GM12878 (cell line): ENCODE data around the gene MEIOSIN. TPM values are rescaled to one million over a fixed set of nuclear protein-coding genes. Genes with fewer than 3 reads are reported as not detected.
A peak's percentile ranks its signal among the peaks of the same experiment; 100 is the strongest.

Experiments used
- ATAC-seq: fragments of 200-7000 bp; cut with Tn5 transposase; 3 replicates; pipeline ENCODE4 v1.9.1; 2020; ENCODE audit warnings: mild to moderate bottlenecking, moderate library complexity
- BruUV-seq: library from RNA; stranded (reverse); fragments of 400-500 nt; replicated peaks from 2 replicates; lab custom pipeline; 2021; lab: Mats Ljungman, UMichigan
- CTCF ChIA-PET: fragments of 300-600 bp; sonication (Branson Sonifier 250); formaldehyde crosslinking; extraction: SDS; loops from one replicate; lab custom pipeline; 2021; ENCODE audit warnings: inconsistent platforms; lab: Yijun Ruan, JAX
- POLR2A ChIA-PET: fragments of 350-600 bp; formaldehyde crosslinking; extraction: SDS; loops from one replicate; lab custom pipeline; 2021; ENCODE audit warnings: inconsistent platforms; lab: Charles Lee
- RAD21 ChIA-PET: fragments of 300-600 bp; sonication (Branson Sonifier 250); formaldehyde crosslinking; loops from one replicate; lab custom pipeline; 2023; ENCODE audit warnings: antibody characterized with exemption; ENCODE audit not compliant: unreplicated experiment; lab: Charles Lee
- SMC1A ChIA-PET: fragments of 300-600 bp; sonication (Branson Sonifier 250); formaldehyde crosslinking; loops from one replicate; lab custom pipeline; 2023; ENCODE audit not compliant: unreplicated experiment, uncharacterized antibody; lab: Charles Lee
- DNase-seq: peaks from one replicate; pipeline ENCODE4 v3.0.0-alpha.2; 2011; ENCODE audit warnings: low read depth, low spot score
- FAIRE-seq: peaks from 3 replicates; lab custom pipeline; 2011; peaks lifted over from hg19 to GRCh38; lab: Jason Lieb, UNC
- H2AFZ ChIP-seq: 2 replicates; pipeline ENCODE4 v1.6.0; 2011; ENCODE audit warnings: low read depth, low read length, control low read depth; ENCODE audit not compliant: control insufficient read depth
- H3K27ac ChIP-seq: 2 replicates; pipeline ENCODE4 v1.5.1; 2011; ENCODE audit warnings: control low read depth; ENCODE audit not compliant: control insufficient read depth, insufficient read depth
- H3K27me3 ChIP-seq, 2 experiments: replicated peaks in 1 of 2; 2 replicates each; pipeline versions ENCODE4 v1.6.0 to v1.6.1; 2011; ENCODE audit warnings: low read length in 1 of 2; ENCODE audit not compliant: control insufficient read depth in 2 of 2, insufficient read depth in 2 of 2
- H3K36me3 ChIP-seq, 2 experiments: 2 replicates each; pipeline ENCODE4 v1.5.1; 2011; ENCODE audit warnings: low read length in 1 of 2; ENCODE audit not compliant: control insufficient read depth in 2 of 2, insufficient read depth in 2 of 2
- H3K4me1 ChIP-seq: 2 replicates; pipeline ENCODE4 v1.6.1; 2011; ENCODE audit warnings: mild to moderate bottlenecking, low read length, moderate library complexity, mixed read lengths; ENCODE audit not compliant: control insufficient read depth, insufficient read depth
- H3K4me2 ChIP-seq: 2 replicates; pipeline ENCODE4 v1.6.0; 2011; ENCODE audit warnings: control low read depth; ENCODE audit not compliant: control insufficient read depth, insufficient read depth
- H3K4me3 ChIP-seq: fragments of 200-600 bp; sonication (generic); 2 replicates; pipeline ENCODE4 v1.5.1; 2016
- H3K79me2 ChIP-seq: 2 replicates; pipeline ENCODE4 v1.6.0; 2011; ENCODE audit warnings: low read length; ENCODE audit not compliant: control insufficient read depth, insufficient read depth
- H3K9ac ChIP-seq: 2 replicates; pipeline ENCODE4 v1.8.0; 2011; ENCODE audit warnings: low read length, control low read depth, mixed read lengths; ENCODE audit not compliant: control insufficient read depth, insufficient read depth
- H3K9me3 ChIP-seq: replicated peaks from 3 replicates; pipeline ENCODE4 v1.5.1; 2011; ENCODE audit warnings: mild to moderate bottlenecking, low read length; ENCODE audit not compliant: control insufficient read depth, insufficient read depth
- H4K20me1 ChIP-seq: 2 replicates; pipeline ENCODE4 v1.6.0; 2011; ENCODE audit not compliant: control insufficient read depth, insufficient read depth
- BHLHE40 ChIP-seq, 2 experiments: fragments of 450-650 bp in 1 of 2; IDR thresholded peaks; 2 replicates each; pipeline ENCODE4 v1.6.1; 2011 to 2017; ENCODE audit warnings: low read depth in 2 of 2, borderline replicate concordance in 1 of 2, improper control_type of control experiment in 1 of 2, low read length in 1 of 2, mild to moderate bottlenecking in 1 of 2
- CBFB ChIP-seq: IDR thresholded peaks from 2 replicates; pipeline ENCODE4 v1.6.1; 2016; ENCODE audit warnings: antibody characterized with exemption, low read depth
- CHD1 ChIP-seq: IDR thresholded peaks from 2 replicates; pipeline ENCODE4 v1.6.1; 2012; ENCODE audit warnings: low read depth, low read length, improper control_type of control experiment
- CHD4 ChIP-seq: fragments of 200-600 bp; sonication (generic); IDR thresholded peaks from 2 replicates; pipeline ENCODE4 v1.6.1; 2016; ENCODE audit warnings: mild to moderate bottlenecking
- ETV6 ChIP-seq, 2 experiments: fragments of 450-650 bp in 1 of 2; IDR thresholded peaks in 1 of 2; conservative IDR thresholded peaks in 1 of 2; 2 replicates each; pipeline ENCODE4 v1.6.1; 2014; ENCODE audit warnings: antibody characterized with exemption in 1 of 2, borderline replicate concordance in 1 of 2, low read depth in 1 of 2, mild to moderate bottlenecking in 1 of 2, moderate library complexity in 1 of 2
- GABPA ChIP-seq: IDR thresholded peaks from 2 replicates; pipeline ENCODE4 v1.6.1; 2014; ENCODE audit warnings: antibody characterized with exemption, low read depth, mild to moderate bottlenecking, inconsistent platforms
- HDAC6 ChIP-seq: fragments of 200-600 bp; sonication (generic); IDR thresholded peaks from one replicate; pipeline ENCODE4 v1.8.0; 2017; ENCODE audit warnings: antibody characterized with exemption; ENCODE audit not compliant: unreplicated experiment
- PAX5 ChIP-seq: IDR thresholded peaks from 2 replicates; pipeline ENCODE4 v1.6.1; 2011; ENCODE audit warnings: low read depth, low read length, borderline replicate concordance
- PML ChIP-seq: IDR thresholded peaks from 2 replicates; pipeline ENCODE4 v1.6.1; 2012; ENCODE audit warnings: low read length, inconsistent platforms
- POLR2A ChIP-seq: IDR thresholded peaks from 2 replicates; pipeline ENCODE4 v1.6.1; 2011; ENCODE audit warnings: low read depth, mild to moderate bottlenecking, low read length
- RUNX3 ChIP-seq: IDR thresholded peaks from 2 replicates; pipeline ENCODE4 v1.6.1; 2012; ENCODE audit warnings: low read length, inconsistent platforms
- TBL1XR1 ChIP-seq: IDR thresholded peaks from 2 replicates; pipeline ENCODE4 v1.6.1; 2012; ENCODE audit warnings: low read depth, low read length, improper control_type of control experiment
- WGBS: methylation state at CpG from one replicate; pipeline ENCODE4 v1.1.6; 2016; ENCODE audit warnings: low lambda C conversion rate; ENCODE audit not compliant: insufficient replicate concordance, insufficient coverage; ENCODE audit errors: missing lambda C conversion rate; 5-methylcytosine and 5-hydroxymethylcytosine counted together
- in situ Hi-C: fragments of 300-500 bp; cut with MboI; formaldehyde crosslinking; loops from 9 replicates; pipeline ENCODE4 v1.14.3; 2018; ENCODE audit warnings: mixed read lengths
- intact Hi-C: fragments of 100-400 bp; cut with micrococcal nuclease; formaldehyde crosslinking; loops from one replicate; pipeline ENCODE4 v1.14.2; 2022; ENCODE audit not compliant: unreplicated experiment
- polyA plus RNA-seq, 11 experiments: library from polyadenylated mRNA; depleted of rRNA in 4 of 11; unstranded in 6 of 11; stranded (reverse) in 5 of 11; fragments of >200 nt; fragmentation: Nextera tagmentation in 4 of 11; fragmentation: Illumina TruSeq in 1 of 11; extraction: Ambion mirVana in 4 of 11; extraction: Trizol in 1 of 11; gene quantifications; 1 replicate in 1 of 11; 2 replicates in 10 of 11; pipeline versions ENCODE4 v1.2.1 to v1.2.3, GENCODE V29; 2011 to 2016; ENCODE audit warnings: inconsistent platforms in 2 of 11, missing spikeins in 2 of 11, low read depth in 1 of 11
- total RNA-seq, 4 experiments: library from RNA; depleted of rRNA in 3 of 4; stranded (reverse); fragments of >200 nt in 3 of 4; fragmentation: Illumina TruSeq in 1 of 4; extraction: Trizol in 1 of 4; gene quantifications; 2 replicates each; pipeline versions ENCODE4 v1.2.1 to v1.2.3, GENCODE V29; 2013 to 2021
- TF ChIP-seq, protein P1 (sequence below): IDR thresholded peaks from 2 replicates; pipeline ENCODE4 v1.6.1; 2011; ENCODE audit warnings: mild to moderate bottlenecking, low read depth, low read length, moderate library complexity; ENCODE audit not compliant: insufficient replicate concordance
- TF ChIP-seq, protein P2 (sequence below): fragments of 450-650 bp; IDR thresholded peaks from 2 replicates; pipeline ENCODE4 v1.6.1; 2014; ENCODE audit warnings: mild to moderate bottlenecking

MEIOSIN gene
- total and polyA plus RNA-seq, 10 of the 15 experiments (the other 5 are each of a cell fraction or from before 2014, with no cell fraction given), result 0.05 to 0.66 (median 0.14) TPM; not detected in 4

DNA sequence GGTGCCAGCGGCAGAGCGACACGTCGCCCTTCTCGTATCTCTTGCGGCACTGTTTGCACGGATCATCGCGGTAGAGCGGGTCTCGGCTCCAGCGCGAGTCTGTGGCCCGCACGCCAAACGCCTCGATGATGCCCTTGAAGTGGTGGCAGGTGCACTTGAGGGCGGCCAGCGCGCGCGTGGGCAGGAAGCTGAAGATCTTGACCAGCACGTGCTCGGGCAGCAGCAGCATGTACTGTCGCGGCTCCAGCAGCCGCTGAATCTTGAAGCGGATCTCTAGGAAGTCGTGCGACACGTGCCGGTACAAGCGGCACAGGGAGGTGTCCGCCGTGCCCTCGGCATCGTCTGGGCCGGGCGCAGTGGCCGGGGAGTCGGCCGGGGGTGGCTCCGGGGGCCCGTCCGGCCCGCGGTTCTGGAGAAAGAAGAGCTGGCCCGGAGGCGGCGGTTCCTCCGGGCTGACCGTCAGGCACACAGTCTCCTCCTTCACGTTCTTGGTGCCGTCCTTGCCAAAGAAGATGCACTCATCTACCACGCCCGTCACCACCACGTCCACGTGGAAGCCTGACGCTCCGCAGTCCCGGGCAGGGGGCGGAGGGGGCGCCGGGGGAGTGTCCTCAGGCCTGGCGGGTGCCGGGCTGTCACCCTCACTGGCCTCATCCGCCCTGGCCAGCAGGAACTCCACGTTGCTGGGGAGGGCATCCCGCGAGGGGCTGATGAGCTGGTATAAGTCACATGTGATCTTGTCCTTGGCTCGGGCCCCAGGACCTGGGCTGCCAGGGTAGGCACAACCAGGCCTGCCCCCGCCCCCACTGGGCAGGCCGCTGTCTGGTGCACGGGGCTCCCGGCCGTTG is 21.2 kb upstream of the MEIOSIN start:
- Histone ChIP-seq H3K27me3 (no peaks in the 10 kb centered on the region), H3K9me3 (no peaks in the 10 kb centered on the region), H3K27ac (no peak overlapping the region), H3K36me3 (peaks cover 4 to 19% of the 10 kb centered on the region in 2 experiments; a peak in 3 of 4 replicates), H3K4me2 (no peak overlapping the region), H3K4me3 (no peak overlapping the region), H4K20me1 (no peaks in the 10 kb centered on the region), H2AFZ (no peak overlapping the region), H3K4me1 (peaks cover 17% of the 10 kb centered on the region), H3K9ac (no peak overlapping the region), H3K79me2 (peaks cover 55% of the 10 kb centered on the region)
- no TSS peak for BruUV-seq
- CTCF ChIA-PET, result interaction anchor here (0.7 kb wide), 1 partner anchor 11 kb away, joined by 4 read pairs; no protein-coding TSS in a partner anchor
- RAD21 ChIA-PET, result interaction anchor here (0.6 kb wide), 1 partner anchor 8 kb away, joined by 3 read pairs; no protein-coding TSS in a partner anchor
- ATAC-seq, result no peak
- SMC1A ChIA-PET, result no interaction called here
- TF ChIP-seq HDAC6 (no peak), POLR2A (peak; percentile 35)
- intact Hi-C loops (no loop called here), in situ Hi-C loops (no loop called here)
- WGBS, result 98% methylated on average over 72 of the region's 76 CpGs
- FAIRE-seq, result no peak
- no peak for DNase-seq
- POLR2A ChIA-PET, result interaction anchor here (0.6 to 1.2 kb wide), 2 partner anchors 20 to 71 kb away, joined by 3 read pairs; partner anchors contain the start of genes DMPK and SNRPD2

DNA sequence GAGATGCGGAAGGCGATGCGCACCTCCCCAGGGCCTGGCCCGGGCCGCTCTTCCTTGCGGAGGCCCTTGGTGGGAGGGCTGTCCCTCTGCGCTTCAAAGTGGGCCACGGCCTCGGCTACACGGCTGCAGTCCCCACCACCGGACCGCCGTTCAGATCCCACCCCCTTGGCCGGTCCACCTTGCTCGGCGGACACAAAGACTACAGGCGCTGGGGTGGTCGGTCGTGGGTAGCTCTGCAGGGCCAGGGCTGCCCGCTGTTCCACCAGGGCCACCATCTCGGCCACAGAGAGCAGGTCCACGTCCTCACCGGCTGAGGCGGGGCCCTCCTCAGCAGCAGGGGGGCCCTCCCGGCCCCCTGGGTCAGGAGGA is 20.6 kb upstream of the MEIOSIN start:
- CTCF ChIA-PET, result interaction anchor here (0.7 kb wide), 1 partner anchor 11 kb away, joined by 4 read pairs; no protein-coding TSS in a partner anchor
- no peak overlapping the region for H3K27ac ChIP-seq
- TF ChIP-seq PML (no peak), CHD4 (no peak), RUNX3 (no peak), CBFB (no peak), BHLHE40 (IDR thresholded peaks at IDR 0.05; ENCODE audit: borderline replicate concordance in 1 of 2, low read depth in 2 of 2, low read length in 1 of 2) (no peak), CHD1 (no peak), GABPA (no peak), TBL1XR1 (no peak), PAX5 (no peak), ETV6 (conservative IDR thresholded peaks at IDR 0.05 in 1 of 2, IDR thresholded peaks at IDR 0.05 in 1 of 2; ENCODE audit: borderline replicate concordance in 1 of 2, low read depth in 1 of 2) (no peak)
- TF ChIP-seq, protein P1, sequence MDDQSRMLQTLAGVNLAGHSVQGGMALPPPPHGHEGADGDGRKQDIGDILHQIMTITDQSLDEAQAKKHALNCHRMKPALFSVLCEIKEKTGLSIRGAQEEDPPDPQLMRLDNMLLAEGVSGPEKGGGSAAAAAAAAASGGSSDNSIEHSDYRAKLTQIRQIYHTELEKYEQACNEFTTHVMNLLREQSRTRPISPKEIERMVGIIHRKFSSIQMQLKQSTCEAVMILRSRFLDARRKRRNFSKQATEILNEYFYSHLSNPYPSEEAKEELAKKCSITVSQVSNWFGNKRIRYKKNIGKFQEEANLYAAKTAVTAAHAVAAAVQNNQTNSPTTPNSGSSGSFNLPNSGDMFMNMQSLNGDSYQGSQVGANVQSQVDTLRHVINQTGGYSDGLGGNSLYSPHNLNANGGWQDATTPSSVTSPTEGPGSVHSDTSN, result no peak
- TF ChIP-seq, protein P2, sequence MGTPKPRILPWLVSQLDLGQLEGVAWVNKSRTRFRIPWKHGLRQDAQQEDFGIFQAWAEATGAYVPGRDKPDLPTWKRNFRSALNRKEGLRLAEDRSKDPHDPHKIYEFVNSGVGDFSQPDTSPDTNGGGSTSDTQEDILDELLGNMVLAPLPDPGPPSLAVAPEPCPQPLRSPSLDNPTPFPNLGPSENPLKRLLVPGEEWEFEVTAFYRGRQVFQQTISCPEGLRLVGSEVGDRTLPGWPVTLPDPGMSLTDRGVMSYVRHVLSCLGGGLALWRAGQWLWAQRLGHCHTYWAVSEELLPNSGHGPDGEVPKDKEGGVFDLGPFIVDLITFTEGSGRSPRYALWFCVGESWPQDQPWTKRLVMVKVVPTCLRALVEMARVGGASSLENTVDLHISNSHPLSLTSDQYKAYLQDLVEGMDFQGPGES, result no peak

More for the DNA sequence above, 20.6 kb upstream of the MEIOSIN start:
- no peak for FAIRE-seq
- Histone ChIP-seq H4K20me1 (no peaks in the 10 kb centered on the region), H3K4me2 (no peak overlapping the region), H2AFZ (no peak overlapping the region), H3K27me3 (no peaks in the 10 kb centered on the region), H3K79me2 (peaks cover 56% of the 10 kb centered on the region), H3K4me1 (peaks cover 16% of the 10 kb centered on the region), H3K4me3 (no peak overlapping the region), H3K9ac (no peak overlapping the region), H3K36me3 (peaks cover 4 to 19% of the 10 kb centered on the region in 2 experiments; a peak in 3 of 4 replicates), H3K9me3 (no peaks in the 10 kb centered on the region)
- 95% methylated on average over 15 of the region's 25 CpGs for WGBS
- in situ Hi-C loops, result no loop called here
- POLR2A ChIA-PET, result interaction anchor here (1.2 kb wide), 1 partner anchor 21 kb away, joined by 3 read pairs; the partner anchor contains the start of gene SNRPD2
- RAD21 ChIA-PET, result no interaction called here
- no peak for DNase-seq
- ATAC-seq, result no peak
- intact Hi-C loops, result no loop called here
- no TSS peak for BruUV-seq
- SMC1A ChIA-PET, result no interaction called here
